IMR-90 (cell line): Measurements from ENCODE around the gene LMBRD2. TPM values are rescaled to one million over a fixed set of nuclear protein-coding genes. Genes with fewer than 3 reads are reported as not detected.

Experiments
- ATAC-seq: fragments of 200-7000 bp; cut with Tn5 transposase; 2 replicates; pipeline ENCODE4 v1.9.1; 2020; ENCODE audit warnings: low read depth, mild to moderate bottlenecking, moderate library complexity
- BruUV-seq: library from RNA; stranded (reverse); fragments of 400-500 nt; replicated peaks from 2 replicates; lab custom pipeline; 2021; lab: Mats Ljungman, UMichigan
- CTCF ChIA-PET: fragments of 300-600 bp; formaldehyde crosslinking; extraction: SDS; loops from one replicate; lab custom pipeline; 2021; ENCODE audit warnings: antibody characterized with exemption; lab: Yijun Ruan, JAX
- POLR2A ChIA-PET: fragments of 300-600 bp; sonication (Branson Sonifier 250); formaldehyde crosslinking; loops from one replicate; lab custom pipeline; 2022; ENCODE audit warnings: antibody characterized with exemption; ENCODE audit not compliant: unreplicated experiment; lab: Charles Lee
- DNase-seq: peaks from one replicate; pipeline ENCODE4 v3.0.0; 2013
- H2AFZ ChIP-seq: replicated peaks from 2 replicates; pipeline ENCODE3; 2013; ENCODE audit warnings: low read length, mild to moderate bottlenecking; ENCODE audit not compliant: poor library complexity
- H2AK5ac ChIP-seq: 2 replicates; pipeline ENCODE4 v1.6.1; 2013; ENCODE audit warnings: low read depth, low read length, inconsistent platforms
- H2AK9ac ChIP-seq: replicated peaks from 2 replicates; pipeline ENCODE3; 2013; ENCODE audit warnings: mild to moderate bottlenecking, low read depth, low read length, moderate library complexity; ENCODE audit not compliant: poor library complexity
- H2BK120ac ChIP-seq: 2 replicates; pipeline ENCODE4 v1.6.1; 2013; ENCODE audit warnings: low read depth, low read length, inconsistent platforms
- H2BK15ac ChIP-seq: 3 replicates; pipeline ENCODE4 v1.6.1; 2013; ENCODE audit warnings: low read depth, low read length, inconsistent platforms
- H2BK20ac ChIP-seq: 2 replicates; pipeline ENCODE4 v1.6.1; 2013; ENCODE audit warnings: low read depth, mild to moderate bottlenecking, inconsistent platforms, low read length, moderate library complexity
- H2BK5ac ChIP-seq: 2 replicates; pipeline ENCODE4 v1.6.1; 2013; ENCODE audit warnings: mild to moderate bottlenecking, low read depth, low read length, inconsistent platforms; ENCODE audit not compliant: poor library complexity, severe bottlenecking
- H3K14ac ChIP-seq: replicated peaks from 2 replicates; pipeline ENCODE4 v1.6.1; 2013; ENCODE audit warnings: low read depth, low read length, inconsistent platforms
- H3K18ac ChIP-seq: 2 replicates; pipeline ENCODE4 v1.6.1; 2013; ENCODE audit warnings: low read depth, low read length, control low read depth
- H3K23ac ChIP-seq: 2 replicates; pipeline ENCODE4 v1.6.1; 2013; ENCODE audit warnings: low read depth, low read length, inconsistent platforms
- H3K27ac ChIP-seq: 2 replicates; pipeline ENCODE4 v1.5.1; 2013; ENCODE audit warnings: mild to moderate bottlenecking, control low read depth, low read length; ENCODE audit not compliant: insufficient read depth
- H3K27me3 ChIP-seq: 2 replicates; pipeline ENCODE4 v1.6.1; 2013; ENCODE audit warnings: low read length; ENCODE audit not compliant: control insufficient read depth, insufficient read depth
- H3K36me3 ChIP-seq: 2 replicates; pipeline ENCODE4 v1.6.1; 2013; ENCODE audit warnings: low read length, mixed read lengths; ENCODE audit not compliant: control insufficient read depth, insufficient read depth
- H3K4ac ChIP-seq: 2 replicates; pipeline ENCODE4 v1.6.1; 2013; ENCODE audit warnings: low read depth, low read length, inconsistent platforms
- H3K4me1 ChIP-seq: 2 replicates; pipeline ENCODE4 v1.6.1; 2013; ENCODE audit warnings: low read length, mixed read lengths; ENCODE audit not compliant: control insufficient read depth, insufficient read depth
- H3K4me2 ChIP-seq: 2 replicates; pipeline ENCODE4 v1.6.1; 2013; ENCODE audit warnings: low read depth, mild to moderate bottlenecking, control low read depth, low read length, moderate library complexity
- H3K4me3 ChIP-seq: 2 replicates; pipeline ENCODE4 v1.5.1; 2013; ENCODE audit warnings: low read depth, mild to moderate bottlenecking, control low read depth, low read length, moderate library complexity; ENCODE audit not compliant: insufficient read depth
- H3K56ac ChIP-seq: 2 replicates; pipeline ENCODE4 v1.6.1; 2013; ENCODE audit warnings: low read length, inconsistent platforms; ENCODE audit not compliant: insufficient read depth; ENCODE audit errors: extremely low read depth
- H3K79me1 ChIP-seq, 2 experiments: 2 replicates each; pipeline ENCODE4 v1.6.1; 2013; ENCODE audit warnings: low read length in 2 of 2, inconsistent platforms in 1 of 2, low read depth in 1 of 2
- H3K9ac ChIP-seq: 2 replicates; pipeline ENCODE4 v1.6.1; 2013; ENCODE audit warnings: low read depth, low read length, control low read depth
- H3K9me1 ChIP-seq: 2 replicates; pipeline ENCODE4 v1.6.1; 2013; ENCODE audit warnings: low read length, inconsistent platforms; ENCODE audit not compliant: insufficient read depth
- H3K9me3 ChIP-seq: 2 replicates; pipeline ENCODE4 v1.6.1; 2013; ENCODE audit warnings: low read length; ENCODE audit not compliant: control insufficient read depth, insufficient read depth
- H4K20me1 ChIP-seq: 2 replicates; pipeline ENCODE4 v1.6.1; 2013; ENCODE audit warnings: low read length, inconsistent platforms; ENCODE audit not compliant: insufficient read depth
- H4K5ac ChIP-seq: 2 replicates; pipeline ENCODE4 v1.6.1; 2013; ENCODE audit warnings: mild to moderate bottlenecking, low read depth, low read length, control low read depth
- H4K8ac ChIP-seq, 2 experiments: 2 replicates each; pipeline ENCODE4 v1.6.1; 2013; ENCODE audit warnings: low read depth in 2 of 2, low read length in 2 of 2, control low read depth in 1 of 2, inconsistent platforms in 1 of 2
- H4K91ac ChIP-seq: 2 replicates; pipeline ENCODE4 v1.6.1; 2013; ENCODE audit warnings: low read depth, low read length, inconsistent platforms; ENCODE audit not compliant: insufficient read depth
- BHLHE40 ChIP-seq: fragments of 150-350 bp; IDR thresholded peaks from 2 replicates; pipeline ENCODE4 v1.6.1; 2016; ENCODE audit warnings: mild to moderate bottlenecking, low read depth, low read length
- ELK1 ChIP-seq: fragments of 150-350 bp; IDR thresholded peaks from 2 replicates; pipeline ENCODE4 v1.6.1; 2016; ENCODE audit warnings: low read depth, mild to moderate bottlenecking, low read length, moderate library complexity, borderline replicate concordance
- MXI1 ChIP-seq: IDR thresholded peaks from 2 replicates; pipeline ENCODE4 v1.6.1; 2012; ENCODE audit warnings: low read depth, mild to moderate bottlenecking, low read length, moderate library complexity, borderline replicate concordance
- NFE2L2 ChIP-seq: fragments of 150-350 bp; IDR thresholded peaks from 2 replicates; pipeline ENCODE4 v1.6.1; 2016; ENCODE audit warnings: low read depth, mild to moderate bottlenecking, low read length
- RAD21 ChIP-seq: IDR thresholded peaks from 2 replicates; pipeline ENCODE4 v1.6.1; 2012; ENCODE audit warnings: low read length, improper control_type of control experiment
- SMC3 ChIP-seq: fragments of 150-350 bp; IDR thresholded peaks from 2 replicates; pipeline ENCODE4 v1.6.1; 2016; ENCODE audit warnings: low read depth, mild to moderate bottlenecking, antibody characterized with exemption, low read length, moderate library complexity
- WGBS, 2 experiments: methylation state at CpG; one replicate each; pipeline versions ENCODE4 v1.1.5 to v1.1.7; 2013; ENCODE audit warnings: missing lambda C conversion rate in 2 of 2; ENCODE audit not compliant: insufficient read length in 1 of 2; ENCODE audit errors: extremely low coverage in 2 of 2; 5-methylcytosine and 5-hydroxymethylcytosine counted together
- dilution Hi-C: fragments of 300-500 bp; cut with HindIII; formaldehyde crosslinking; loops from one replicate; pipeline ENCODE4 v1.14.3; 2018; ENCODE audit warnings: low sequenced_read_pairs; ENCODE audit not compliant: unreplicated experiment
- in situ Hi-C: fragments of 300-500 bp; cut with MboI; formaldehyde crosslinking; loops from 3 replicates; pipeline ENCODE4 v1.14.3; 2019; ENCODE audit warnings: low sequenced_read_pairs, inconsistent platforms, mixed read lengths
- intact Hi-C: fragments of 100-400 bp; cut with micrococcal nuclease; formaldehyde crosslinking; loops from 2 replicates; pipeline ENCODE4 v1.10.0; 2022
- polyA plus RNA-seq, 3 experiments: library from polyadenylated mRNA; depleted of rRNA; stranded (reverse); fragments of >200 nt; gene quantifications; 2 replicates each; pipeline ENCODE4 v1.2.3, GENCODE V29; 2012; ENCODE audit warnings: low replicate concordance in 1 of 3
- total RNA-seq: library from RNA; depleted of rRNA; stranded (reverse); fragments of >200 nt; gene quantifications from 2 replicates; pipeline ENCODE4 v1.2.3, GENCODE V29; 2012
- TF ChIP-seq, protein P1 (sequence below): conservative IDR thresholded peaks from 2 replicates; pipeline ENCODE4 v1.5.1; 2012; ENCODE audit warnings: mild to moderate bottlenecking, low read depth, low read length, improper control_type of control experiment

The LMBRD2 gene
- total and polyA plus RNA-seq, 2 of the 4 experiments (the other 2 are of a cell fraction) = 1.8 to 5.2 TPM

GRCh38 chr5:36150676-36151433 lies 832 bp downstream of the LMBRD2 start:
- H3K56ac ChIP-seq = 0 out of 2 replicates have a peak overlapping the region, but pooled peaks have one; percentile 41
- POLR2A ChIA-PET = no interaction called here
- H2AFZ ChIP-seq = peak overlapping the region; percentile 97
- peak overlapping the region; percentile 74 for H3K9ac ChIP-seq
- peak overlapping the region; percentile 6 to 61; a peak in 2 of 4 replicates for H4K8ac ChIP-seq
- no peak overlapping the region for H2BK5ac ChIP-seq
- H4K20me1 ChIP-seq = no peaks in the 10 kb centered on the region
- peaks cover 10% of the 10 kb centered on the region for H3K4me1 ChIP-seq
- peak overlapping the region; percentile 92 for H3K4me2 ChIP-seq
- H4K5ac ChIP-seq = peak overlapping the region; percentile 34; the same call in 1 of the 2 replicates
- no peak overlapping the region for H3K14ac ChIP-seq
- no CpG with 5 or more reads among the region's 23 CpGs for WGBS, 2 experiments
- DNase-seq (peak; percentile 48), ATAC-seq (0 out of 2 replicates have a peak, but pooled peaks have one; percentile 3)
- peak overlapping the region; percentile 47 for H2AK9ac ChIP-seq
- peak overlapping the region; percentile 18; the same call in 1 of the 2 replicates for H3K23ac ChIP-seq
- no peak overlapping the region for H2BK20ac ChIP-seq
- no peak overlapping the region for H2BK15ac ChIP-seq
- no peaks in the 10 kb centered on the region for H3K9me3 ChIP-seq
- peak overlapping the region; percentile 71; the same call in 1 of the 2 replicates for H3K27ac ChIP-seq
- dilution Hi-C loops = no loop called here
- no peaks in the 10 kb centered on the region; the same call in 1 of the 2 replicates for H3K9me1 ChIP-seq
- TF ChIP-seq SMC3 (no peak), NFE2L2 (peak; percentile 7; the same call in 1 of the 2 replicates), MXI1 (peak; percentile 61; the same call in 1 of the 2 replicates), ELK1 (no peak), RAD21 (no peak), BHLHE40 (no peak)
- TF ChIP-seq, protein P1, sequence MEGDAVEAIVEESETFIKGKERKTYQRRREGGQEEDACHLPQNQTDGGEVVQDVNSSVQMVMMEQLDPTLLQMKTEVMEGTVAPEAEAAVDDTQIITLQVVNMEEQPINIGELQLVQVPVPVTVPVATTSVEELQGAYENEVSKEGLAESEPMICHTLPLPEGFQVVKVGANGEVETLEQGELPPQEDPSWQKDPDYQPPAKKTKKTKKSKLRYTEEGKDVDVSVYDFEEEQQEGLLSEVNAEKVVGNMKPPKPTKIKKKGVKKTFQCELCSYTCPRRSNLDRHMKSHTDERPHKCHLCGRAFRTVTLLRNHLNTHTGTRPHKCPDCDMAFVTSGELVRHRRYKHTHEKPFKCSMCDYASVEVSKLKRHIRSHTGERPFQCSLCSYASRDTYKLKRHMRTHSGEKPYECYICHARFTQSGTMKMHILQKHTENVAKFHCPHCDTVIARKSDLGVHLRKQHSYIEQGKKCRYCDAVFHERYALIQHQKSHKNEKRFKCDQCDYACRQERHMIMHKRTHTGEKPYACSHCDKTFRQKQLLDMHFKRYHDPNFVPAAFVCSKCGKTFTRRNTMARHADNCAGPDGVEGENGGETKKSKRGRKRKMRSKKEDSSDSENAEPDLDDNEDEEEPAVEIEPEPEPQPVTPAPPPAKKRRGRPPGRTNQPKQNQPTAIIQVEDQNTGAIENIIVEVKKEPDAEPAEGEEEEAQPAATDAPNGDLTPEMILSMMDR = no peak
- no peak overlapping the region for H4K91ac ChIP-seq
- H3K79me1 ChIP-seq = peaks cover 24 to 53% of the 10 kb centered on the region in 2 experiments
- no peak overlapping the region for H2AK5ac ChIP-seq
- BruUV-seq = no TSS peak
- H3K4me3 ChIP-seq = peak overlapping the region; percentile 79
- CTCF ChIA-PET = interaction anchor here (1.1 kb wide), 1 partner anchor 26 kb away, joined by 9 read pairs; no protein-coding TSS in a partner anchor
- in situ Hi-C loops = no loop called here
- no peak overlapping the region for H2BK120ac ChIP-seq
- H3K4ac ChIP-seq = no peak overlapping the region; the same call in 1 of the 2 replicates
- H3K36me3 ChIP-seq = peaks cover 8% of the 10 kb centered on the region
- H3K18ac ChIP-seq = no peak overlapping the region
- H3K27me3 ChIP-seq = no peaks in the 10 kb centered on the region
- intact Hi-C loops = loop anchor here (5.0 kb wide), 1 partner anchor 726 kb away; the partner anchor contains the start of gene NIPBL
